Ramos (cell line): ENCODE measurements around the gene MAP2K4.

Source experiments
- in situ Hi-C: fragments of 300-500 bp; cut with MboI; formaldehyde crosslinking; loops from one replicate; pipeline ENCODE4 v1.14.3; 2022; ENCODE audit warnings: low sequenced_read_pairs; ENCODE audit not compliant: unreplicated experiment

MAP2K4 gene

DNA sequence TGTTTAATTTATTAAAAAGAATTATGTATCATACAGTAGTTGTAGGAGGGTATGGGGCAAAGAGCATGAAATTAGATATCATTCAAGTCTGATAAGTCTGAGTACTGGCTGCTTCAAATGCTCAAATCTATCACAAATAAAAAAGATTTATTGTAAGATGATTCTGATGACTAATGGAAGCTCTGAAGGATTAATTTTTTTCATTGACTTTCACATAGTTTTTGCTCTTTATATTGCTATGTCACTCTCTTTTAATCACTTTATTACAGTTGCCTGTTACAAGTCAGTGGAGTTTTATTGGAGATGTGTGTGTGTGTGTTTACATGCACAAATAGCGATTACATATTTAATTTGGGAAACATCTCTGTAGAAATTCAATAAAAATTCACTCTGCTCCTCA, 15.0 kb downstream of the MAP2K4 start:
- in situ Hi-C loops, result no loop called here

DNA sequence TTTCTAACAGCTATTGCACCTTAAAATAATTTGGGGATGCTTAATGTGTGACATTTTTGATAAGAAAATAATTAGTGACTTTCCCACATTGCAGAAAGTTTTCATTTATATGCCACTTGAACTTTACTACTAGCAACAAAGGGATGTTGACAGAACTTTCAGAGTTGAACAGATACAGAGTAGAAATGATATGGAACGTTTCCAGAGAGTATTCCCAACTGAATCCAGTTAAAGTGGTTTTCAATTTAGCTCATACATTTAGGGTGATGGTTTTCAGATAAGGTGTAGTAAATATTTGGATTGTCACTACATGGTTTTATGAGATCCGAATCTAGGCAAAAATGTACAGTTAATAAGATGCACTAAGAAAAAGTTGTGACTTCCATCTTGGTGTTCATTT, 17.3 kb downstream of the MAP2K4 start:
- in situ Hi-C loops, result no loop called here

DNA sequence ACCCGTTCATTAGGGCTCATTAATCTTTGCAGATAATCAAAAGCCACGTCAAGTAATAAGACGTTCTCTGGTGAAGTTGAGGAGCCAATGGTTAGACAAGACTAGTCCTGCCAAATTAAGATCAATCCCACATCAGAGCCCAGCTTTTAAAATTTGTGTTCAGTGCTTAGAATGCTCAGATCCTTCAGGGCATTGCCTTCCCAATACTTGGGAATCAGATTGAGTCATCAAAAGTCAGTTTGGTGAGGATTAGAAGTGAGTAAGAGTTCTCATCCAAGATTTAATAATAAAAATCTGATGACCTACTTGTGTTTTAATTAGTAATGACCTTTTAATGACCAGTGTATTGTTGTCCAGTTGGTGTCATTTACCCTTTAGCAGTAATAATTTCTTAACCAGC, 19.8 kb downstream of the MAP2K4 start:
- in situ Hi-C loops, result no loop called here

DNA sequence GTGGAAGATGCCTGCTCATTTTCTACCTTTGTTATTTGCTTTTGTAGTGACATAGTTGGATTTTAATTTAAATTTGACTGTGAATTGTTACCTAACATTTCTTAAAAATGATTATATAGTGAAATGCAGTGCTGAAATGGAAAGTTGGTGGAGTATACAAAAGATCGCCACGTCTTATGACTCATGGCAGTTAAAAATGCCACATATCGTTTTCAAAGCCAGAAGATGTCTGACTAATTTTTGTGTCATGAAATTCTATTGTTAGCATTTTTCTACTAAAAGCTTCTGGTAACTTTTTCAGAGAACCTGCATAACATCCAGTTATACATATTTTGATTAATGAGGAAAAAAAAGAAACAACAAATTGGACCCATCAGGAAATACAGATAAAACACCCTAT, 20.6 kb downstream of the MAP2K4 start:
- in situ Hi-C loops, result no loop called here

DNA sequence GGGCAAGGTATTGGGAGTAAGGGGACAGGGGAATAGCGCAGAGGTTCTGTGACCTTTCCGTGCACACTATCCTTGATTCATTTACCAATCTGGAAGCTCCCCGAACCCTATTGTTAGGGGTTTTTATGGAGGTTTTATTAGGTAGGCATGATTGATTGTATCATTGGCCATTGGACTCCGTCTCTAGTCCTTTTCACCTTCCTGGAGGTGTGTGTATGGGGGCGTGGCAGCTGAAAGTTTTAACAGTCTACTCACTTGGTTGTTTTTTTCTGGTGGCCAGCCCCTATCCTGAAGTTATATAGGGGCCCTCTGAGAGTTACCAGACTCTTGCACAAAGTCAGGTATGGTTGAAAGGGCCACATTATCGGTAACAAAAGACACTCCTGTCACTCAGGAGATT, 23.0 kb downstream of the MAP2K4 start:
- in situ Hi-C loops, result no loop called here

DNA sequence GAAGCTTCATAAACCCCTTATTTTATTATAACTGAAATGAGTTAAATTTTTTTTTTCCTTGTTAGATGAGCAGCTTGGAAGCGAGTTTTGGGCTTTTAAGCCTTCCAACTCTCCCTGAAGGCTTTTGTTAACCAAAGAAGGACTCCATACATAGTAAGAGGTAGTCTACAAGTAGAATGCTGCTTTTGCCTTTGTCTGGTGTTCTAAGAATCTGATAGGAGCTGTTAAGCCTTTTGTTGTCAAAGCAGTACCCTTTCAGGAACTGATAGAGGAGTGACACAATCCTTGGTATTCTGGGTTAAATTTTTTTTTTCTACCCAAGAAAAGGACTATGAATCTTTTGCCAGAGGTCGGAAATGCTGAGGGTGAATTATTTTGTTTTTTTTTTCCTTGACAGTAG, 26.1 kb downstream of the MAP2K4 start:
- in situ Hi-C loops, result no loop called here

DNA sequence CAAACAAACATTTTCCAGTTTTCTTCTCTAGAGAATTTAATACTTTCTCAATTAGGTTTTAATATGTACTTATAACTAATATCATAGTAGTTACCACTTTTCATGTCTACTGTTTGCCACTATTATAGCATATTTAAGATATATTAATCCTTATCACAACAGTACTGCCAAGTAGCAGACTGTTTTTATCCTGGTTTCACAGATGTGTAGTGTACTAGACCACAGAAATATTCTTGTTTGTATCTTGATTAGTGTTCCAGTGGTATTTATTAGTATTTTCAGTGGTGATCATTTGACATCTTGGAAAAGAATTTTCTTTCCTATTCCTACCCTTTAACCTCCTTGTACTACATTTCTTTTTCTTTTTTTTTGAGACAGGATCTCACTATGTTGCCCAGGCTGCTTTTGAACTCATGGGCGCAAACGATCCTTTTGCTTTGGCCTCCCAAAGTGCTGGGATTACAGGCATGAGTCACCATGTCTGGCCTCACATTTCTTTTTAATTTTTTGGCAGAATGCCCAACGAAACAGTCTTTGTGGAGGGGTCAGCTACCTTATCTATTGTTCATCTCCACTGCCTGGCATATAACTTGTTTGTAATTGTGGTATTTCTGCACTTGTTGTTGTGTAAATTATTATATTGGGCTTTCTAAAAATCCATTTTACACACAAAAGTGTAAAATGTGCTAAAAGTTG, 27.2 kb downstream of the MAP2K4 start:
- in situ Hi-C loops, result no loop called here

DNA sequence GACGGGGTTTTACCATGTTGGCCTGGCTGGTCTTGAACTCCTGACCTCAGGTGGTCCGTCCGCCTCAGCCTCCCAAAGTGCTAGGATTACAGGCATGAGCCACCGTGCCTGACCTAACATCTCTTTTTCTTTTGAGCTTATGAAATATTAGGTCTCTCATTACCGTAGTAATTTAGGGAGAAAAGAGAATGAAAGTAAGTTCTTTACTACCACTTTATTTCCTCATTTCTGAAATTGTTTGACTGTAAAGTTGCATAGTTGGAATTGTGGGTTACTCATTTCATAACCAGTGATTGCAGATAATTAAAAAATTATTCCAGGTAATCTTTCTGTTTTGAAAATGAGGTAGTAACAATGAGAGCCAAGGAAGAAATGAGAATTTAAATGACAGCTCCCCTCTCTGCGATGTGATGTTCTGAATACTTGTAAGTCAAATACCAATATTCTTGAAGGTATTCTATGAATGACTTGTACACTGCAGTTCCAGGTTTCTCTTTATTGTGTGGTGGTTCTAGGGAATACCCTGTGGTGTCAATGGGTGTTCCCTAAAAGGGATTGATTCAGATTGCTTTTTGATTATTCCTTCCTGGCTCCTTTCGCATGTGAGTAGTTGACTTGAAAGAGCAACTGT, 28.3 kb downstream of the MAP2K4 start:
- in situ Hi-C loops, result no loop called here

DNA sequence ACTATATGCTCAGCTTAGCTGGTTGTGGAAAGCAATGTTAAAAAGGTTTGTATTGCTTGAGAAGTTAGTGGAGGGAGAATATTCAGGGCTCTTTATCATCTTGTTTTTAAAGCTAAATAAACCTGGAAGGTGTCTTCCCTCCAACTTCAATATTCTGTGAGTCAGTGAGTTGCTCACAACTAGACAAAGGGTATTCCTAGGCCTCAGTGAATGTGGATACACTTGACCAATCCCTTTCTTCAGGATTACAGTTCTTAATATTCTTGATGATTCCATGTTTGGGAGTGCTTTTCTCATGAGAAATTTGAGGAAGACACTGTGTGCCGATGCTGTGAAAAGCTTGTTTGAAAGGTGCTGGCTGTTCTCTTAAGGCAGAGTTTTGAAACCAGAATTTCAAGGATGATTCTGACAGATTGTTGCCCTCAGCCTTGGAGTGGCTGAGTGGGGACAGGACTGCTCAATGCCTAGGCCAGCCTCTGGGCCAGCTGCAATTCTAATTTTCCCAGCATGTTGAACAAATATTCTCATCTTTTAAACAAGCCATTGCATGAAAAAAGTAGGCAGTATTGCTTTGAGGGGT, 30.1 kb downstream of the MAP2K4 start:
- in situ Hi-C loops, result no loop called here

DNA sequence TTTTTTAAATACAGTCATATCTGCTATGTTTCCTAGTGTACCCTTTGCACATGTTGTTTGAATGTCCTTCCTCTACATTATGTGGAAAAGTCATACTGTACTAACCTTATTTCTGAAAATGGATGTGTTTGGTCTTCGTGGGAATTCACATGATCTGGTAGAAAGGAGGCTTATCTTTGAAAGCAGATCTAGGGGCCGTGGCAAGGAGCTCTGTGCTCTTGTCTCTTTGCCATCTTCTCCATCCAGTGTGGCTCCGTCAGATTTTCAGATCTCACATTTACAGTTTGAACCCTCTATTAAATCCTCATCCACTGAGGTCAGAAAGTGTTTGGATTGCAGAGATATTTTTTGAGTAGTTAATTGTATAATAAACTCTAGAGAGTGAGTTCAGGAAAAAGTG, 32.9 kb downstream of the MAP2K4 start:
- in situ Hi-C loops, result no loop called here

DNA sequence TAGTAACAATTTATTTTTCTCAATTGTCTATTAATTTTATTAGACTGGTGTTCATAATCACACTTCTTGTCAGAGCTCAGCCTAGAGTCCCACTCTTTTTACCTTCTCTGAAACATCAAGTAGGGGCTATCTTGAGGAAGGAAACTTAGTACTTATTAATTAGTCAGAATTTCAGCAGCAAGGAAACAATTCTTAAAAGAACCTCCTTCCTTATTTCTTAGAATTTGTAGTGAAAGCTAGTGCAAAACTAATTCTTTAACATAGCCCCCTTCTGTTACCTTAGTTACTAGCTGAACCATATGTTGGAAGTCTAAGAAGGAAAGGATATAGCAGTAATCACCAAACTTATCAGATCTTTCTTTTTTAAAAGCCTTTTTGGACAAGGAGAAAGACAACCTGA, 35.2 kb downstream of the MAP2K4 start:
- in situ Hi-C loops, result no loop called here

DNA sequence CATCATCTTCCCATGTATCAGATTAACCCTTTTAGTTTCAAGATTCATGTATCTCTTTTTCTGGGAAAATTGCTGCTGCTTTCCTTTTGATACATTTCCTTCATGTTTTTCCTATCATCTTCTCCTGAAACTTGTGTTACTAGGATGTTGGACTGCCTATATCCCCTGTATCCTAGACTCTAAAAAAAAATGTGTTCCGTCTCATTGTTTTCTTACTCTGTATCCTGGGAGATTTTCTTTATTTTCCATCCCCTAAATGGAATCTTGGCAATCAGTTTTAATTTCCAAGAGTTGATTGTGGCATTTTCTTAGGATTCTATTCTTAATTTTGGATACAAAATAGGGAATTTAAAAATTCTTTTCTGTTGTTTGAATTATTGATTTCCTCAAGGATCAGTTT, 36.8 kb downstream of the MAP2K4 start:
- in situ Hi-C loops, result no loop called here

DNA sequence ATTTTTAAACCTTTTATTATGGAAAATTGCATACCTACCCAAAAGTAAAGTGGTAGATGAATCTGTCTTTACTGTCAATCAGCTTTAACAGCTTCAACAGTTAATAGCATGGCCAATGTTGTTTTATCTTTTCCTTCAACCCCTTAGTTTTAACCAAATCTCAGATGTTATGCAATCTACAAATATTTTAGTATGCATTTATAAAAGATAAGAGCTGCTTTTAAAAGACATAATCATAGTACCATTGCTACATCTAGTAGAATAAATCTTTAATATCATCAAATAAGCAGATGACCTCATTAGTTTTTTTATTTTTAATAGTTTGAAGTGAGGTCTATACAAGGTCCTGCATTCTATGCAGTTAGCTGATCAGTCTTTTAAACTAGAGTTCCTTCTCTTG, 37.9 kb downstream of the MAP2K4 start:
- in situ Hi-C loops, result no loop called here

DNA sequence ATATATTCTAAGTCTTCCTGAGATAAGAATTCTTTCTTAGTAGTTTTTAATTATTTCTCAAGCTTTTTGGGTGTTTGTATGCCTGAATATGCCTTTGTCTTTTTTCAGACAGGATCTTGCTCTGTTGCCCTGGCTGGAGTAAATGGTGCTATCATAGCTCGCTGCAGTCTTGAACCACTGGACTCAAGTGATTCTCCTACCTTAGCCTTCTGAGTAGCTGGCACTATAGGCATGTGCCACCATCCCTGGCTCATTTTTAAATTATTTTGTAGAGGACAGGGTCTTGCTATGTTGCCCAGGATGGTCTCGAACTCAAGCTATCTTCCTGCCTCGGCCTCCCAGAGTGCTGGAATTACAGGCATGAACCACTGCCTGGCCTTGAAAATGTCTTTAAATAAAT, 41.6 kb downstream of the MAP2K4 start:
- in situ Hi-C loops, result no loop called here

DNA sequence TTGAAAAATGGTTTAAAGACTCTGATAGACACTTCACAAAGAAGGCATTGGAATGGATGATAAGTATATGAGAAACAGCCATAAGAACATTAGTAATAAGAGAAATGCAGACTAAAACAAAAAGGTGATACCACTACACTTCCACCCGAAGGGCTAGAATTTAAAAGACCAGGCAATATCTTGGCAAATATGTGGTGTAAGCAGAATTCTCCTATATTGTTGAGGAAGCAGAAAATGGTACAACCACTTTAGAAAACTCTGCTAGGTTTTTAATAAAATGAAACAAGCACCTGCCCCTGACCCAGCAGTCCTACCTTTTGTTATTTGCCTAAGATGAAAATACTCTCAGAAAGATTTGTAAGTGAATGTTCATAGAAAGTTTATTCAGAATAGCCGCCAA, 43.7 kb downstream of the MAP2K4 start:
- in situ Hi-C loops, result no loop called here

DNA sequence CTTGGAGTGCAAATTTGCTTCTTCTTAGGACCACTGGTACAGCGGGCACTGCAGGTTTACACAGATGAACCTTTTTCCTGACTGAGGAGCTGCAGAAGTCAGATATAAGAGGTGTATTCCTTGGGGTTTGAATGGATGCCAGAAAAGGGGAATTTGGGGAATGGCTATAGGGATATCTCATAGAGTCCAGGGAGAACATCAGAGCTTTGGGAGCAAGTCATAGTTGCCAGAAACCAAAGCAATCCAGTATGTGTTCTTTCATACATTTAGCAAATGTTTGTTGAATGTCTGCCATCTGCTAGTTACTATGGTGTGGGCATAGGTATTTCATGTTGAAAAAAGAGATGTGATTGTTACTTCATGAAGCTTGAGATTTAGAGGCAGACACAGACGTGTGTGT, 46.8 kb downstream of the MAP2K4 start:
- in situ Hi-C loops, result no loop called here

DNA sequence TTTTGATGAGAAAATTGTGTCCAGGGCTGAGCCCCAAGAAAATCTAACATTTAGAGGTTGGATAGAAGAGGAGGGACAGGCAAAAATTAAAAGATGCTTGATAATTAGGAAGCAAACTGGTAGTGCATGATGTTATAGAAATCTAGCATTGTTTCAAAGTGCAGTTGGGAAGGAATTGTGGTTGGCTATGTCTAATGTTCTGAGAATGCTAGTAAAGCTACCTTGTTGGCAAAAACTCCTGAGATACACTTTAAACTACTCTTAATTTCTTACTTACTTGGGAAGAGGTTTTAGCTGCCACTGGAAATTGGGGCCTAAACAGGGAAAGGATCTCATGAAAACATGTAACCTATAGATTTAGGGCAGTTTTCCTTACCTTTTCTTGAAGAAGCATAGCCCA, 48.3 kb downstream of the MAP2K4 start:
- in situ Hi-C loops, result no loop called here

DNA sequence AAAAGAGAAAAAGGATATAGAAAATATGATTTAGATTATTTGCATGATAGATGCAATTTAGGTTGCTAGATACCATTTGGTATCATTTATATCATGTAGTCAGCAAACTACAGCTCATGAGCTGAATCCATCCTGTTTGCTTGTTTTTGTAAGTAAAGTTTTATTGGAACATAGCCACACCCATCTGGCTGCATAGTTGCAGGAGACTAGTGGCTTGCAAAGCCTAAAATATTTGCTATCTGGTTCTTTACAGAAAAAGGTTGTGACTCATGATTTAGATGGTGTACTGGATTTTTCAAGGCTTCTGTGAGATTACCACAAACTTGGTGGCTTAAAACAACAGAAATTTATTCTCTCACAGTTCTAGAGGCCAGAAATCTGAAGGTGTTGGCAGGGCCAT, 49.9 kb downstream of the MAP2K4 start:
- in situ Hi-C loops, result no loop called here

DNA sequence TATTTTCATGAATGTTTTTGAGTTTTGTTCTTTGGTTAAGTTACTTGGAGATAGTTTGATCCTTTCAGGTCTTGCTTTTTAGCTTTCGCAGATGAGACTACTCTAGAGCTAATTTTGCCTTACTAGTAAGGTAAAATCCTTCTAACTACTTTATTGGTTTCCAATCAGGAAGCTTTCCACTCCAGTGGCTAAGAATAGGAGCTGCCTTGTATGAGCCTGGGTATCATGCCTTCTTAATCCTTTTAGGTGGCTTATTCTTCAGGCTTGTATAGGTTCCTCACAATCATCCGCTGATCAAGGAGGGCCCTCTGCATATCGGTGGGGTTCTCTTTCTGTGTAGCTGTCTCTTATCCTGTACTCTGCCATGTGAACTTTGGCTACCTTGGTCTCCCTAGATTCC, 53.7 kb downstream of the MAP2K4 start:
- in situ Hi-C loops, result no loop called here

DNA sequence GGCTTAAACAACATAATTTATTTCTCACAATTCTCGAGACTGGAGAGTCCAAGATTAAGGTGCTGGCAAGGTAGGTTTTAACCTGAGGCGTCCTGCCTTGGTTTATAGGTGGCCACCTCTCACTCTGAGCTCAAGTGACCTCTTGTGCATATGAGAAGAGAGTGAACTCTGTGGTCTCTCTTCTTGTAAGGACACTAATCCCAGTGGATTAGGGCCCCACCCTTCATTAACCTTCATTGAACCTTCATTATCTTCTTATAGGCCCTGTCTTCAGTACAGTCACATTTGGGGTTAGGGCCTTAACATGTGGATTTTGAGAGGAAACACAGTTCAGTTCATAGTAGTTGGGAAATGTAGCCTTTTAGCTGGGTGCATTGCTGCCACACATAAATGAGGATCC, 57.1 kb downstream of the MAP2K4 start:
- in situ Hi-C loops, result no loop called here

DNA sequence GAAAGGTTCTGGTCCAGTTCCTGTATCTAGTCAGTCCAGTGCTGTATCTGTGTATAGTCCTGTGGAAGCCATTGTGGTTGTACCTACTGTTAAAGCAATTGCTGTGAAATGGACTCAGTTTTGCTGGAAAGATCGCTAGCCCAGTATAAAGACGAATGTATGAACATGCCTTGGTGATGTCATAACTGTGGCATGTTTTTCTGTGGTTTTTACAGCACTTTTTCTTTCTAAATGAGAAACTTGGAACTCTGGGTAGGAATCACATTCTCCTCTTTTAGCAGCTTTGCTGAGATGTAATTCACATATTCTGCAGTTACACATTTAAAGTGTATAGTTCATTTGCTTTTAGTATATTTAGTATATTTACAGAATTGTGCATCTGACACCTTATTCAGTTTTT, 58.1 kb downstream of the MAP2K4 start:
- in situ Hi-C loops, result no loop called here

DNA sequence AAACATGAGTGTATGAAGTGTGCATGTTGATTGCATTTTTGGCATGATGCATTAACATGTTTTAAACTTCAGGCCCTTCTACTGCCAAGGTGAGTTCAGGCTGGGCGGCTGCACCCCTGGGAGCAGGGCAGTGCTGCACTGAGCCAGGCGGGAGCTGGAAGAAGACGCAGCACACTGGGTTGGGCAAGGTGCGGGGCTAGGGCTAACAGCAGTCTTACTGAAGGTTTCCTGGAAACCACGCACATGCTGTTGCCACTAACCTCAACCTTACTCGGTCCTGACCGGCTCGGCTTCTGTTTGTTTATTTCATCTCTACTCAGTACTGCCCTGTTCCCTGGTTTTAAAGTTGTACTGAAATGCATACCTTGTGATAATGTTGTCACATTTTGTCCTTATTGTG, 61.0 kb downstream of the MAP2K4 start:
- in situ Hi-C loops, result no loop called here
